K562 (cell line): ENCODE results near the gene SNX4. TPM values are rescaled to one million over a fixed set of nuclear protein-coding genes. Genes with fewer than 3 reads are reported as not detected.

Experiments
- ATAC-seq: fragments of 200-7000 bp; cut with Tn5 transposase; 3 replicates; pipeline ENCODE4 v1.9.1; 2020; ENCODE audit warnings: moderate library complexity
- BruUV-seq: library from RNA; stranded (reverse); fragments of 400-500 nt; replicated peaks from 2 replicates; lab custom pipeline; 2021; lab: Mats Ljungman, UMichigan
- CTCF ChIA-PET: fragments of 300-600 bp; formaldehyde crosslinking; extraction: SDS; loops from one replicate; lab custom pipeline; 2021; ENCODE audit warnings: low intra/inter-chr PET ratio; lab: Yijun Ruan, JAX
- POLR2A ChIA-PET: fragments of 300-600, 350-650 bp; sonication (Branson Sonifier 250); formaldehyde crosslinking; extraction: SDS; loops from one replicate; lab custom pipeline; 2021; ENCODE audit warnings: antibody characterized with exemption, inconsistent platforms; lab: Yijun Ruan, JAX
- DNase-seq, 4 experiments: peaks; one replicate each; pipeline versions ENCODE4 v3.0.0 to v3.0.0-alpha.2; 2011 to 2018; ENCODE audit warnings: low spot score in 3 of 4, mixed read lengths in 3 of 4; ENCODE audit errors: extremely low read depth in 1 of 4
- FAIRE-seq: peaks from 2 replicates; lab custom pipeline; 2011; peaks lifted over from hg19 to GRCh38; lab: Jason Lieb, UNC
- H2AFZ ChIP-seq: 2 replicates; pipeline ENCODE4 v1.6.0; 2011; ENCODE audit warnings: low read depth, low read length, control low read depth, inconsistent platforms
- H3K27ac ChIP-seq: fragments of 200-600 bp; 3 replicates; pipeline ENCODE4 v1.8.0; 2011; ENCODE audit warnings: low read depth, mild to moderate bottlenecking, control low read depth, inconsistent platforms, low read length, moderate library complexity, mixed read lengths; ENCODE audit errors: extremely low read depth
- H3K27me3 ChIP-seq, 2 experiments: fragments of 300-600 bp in 1 of 2; 2 replicates in 1 of 2; 3 replicates in 1 of 2; pipeline versions ENCODE4 v1.6.0 to v1.8.0; 2011; ENCODE audit warnings: inconsistent platforms in 2 of 2, low read length in 2 of 2, mild to moderate bottlenecking in 1 of 2, mixed read lengths in 1 of 2, moderate library complexity in 1 of 2; ENCODE audit not compliant: control insufficient read depth in 2 of 2, insufficient read depth in 2 of 2
- H3K36me3 ChIP-seq: fragments of 300-600 bp; 3 replicates; pipeline ENCODE4 v1.8.0; 2011; ENCODE audit warnings: mild to moderate bottlenecking, low read length, inconsistent platforms; ENCODE audit not compliant: control insufficient read depth, insufficient read depth
- H3K4me1 ChIP-seq, 2 experiments: fragments of 200-600 bp in 1 of 2; replicated peaks in 1 of 2; 2 replicates in 1 of 2; 3 replicates in 1 of 2; pipeline versions ENCODE4 v1.5.1 to v1.8.0; 2011; ENCODE audit warnings: inconsistent platforms in 2 of 2, low read length in 2 of 2, mild to moderate bottlenecking in 1 of 2, mixed read lengths in 1 of 2, moderate library complexity in 1 of 2; ENCODE audit not compliant: control insufficient read depth in 2 of 2, insufficient read depth in 2 of 2
- H3K4me2 ChIP-seq: 2 replicates; pipeline ENCODE4 v1.6.1; 2011; ENCODE audit warnings: low read length, control low read depth, inconsistent platforms, mixed read lengths; ENCODE audit not compliant: insufficient read depth
- H3K4me3 ChIP-seq: fragments of 200-600 bp; sonication (generic), shearing (Covaris generic); 2 replicates; pipeline ENCODE4 v1.5.1; 2016; ENCODE audit warnings: control low read depth, inconsistent platforms
- H3K79me2 ChIP-seq: fragments of 200-600 bp; 3 replicates; pipeline ENCODE4 v1.8.0; 2011; ENCODE audit warnings: low read length, inconsistent platforms; ENCODE audit not compliant: control insufficient read depth, insufficient read depth
- H3K9ac ChIP-seq, 2 experiments: 2 replicates each; pipeline versions ENCODE4 v1.6.0 to v1.6.1; 2011; ENCODE audit warnings: low read depth in 2 of 2, low read length in 2 of 2, control low read depth in 1 of 2, inconsistent platforms in 1 of 2, mild to moderate bottlenecking in 1 of 2, mixed read lengths in 1 of 2; ENCODE audit not compliant: insufficient read depth in 1 of 2
- H3K9me1 ChIP-seq: one replicate; pipeline ENCODE4 v1.6.0; 2011; ENCODE audit warnings: inconsistent platforms, mild to moderate bottlenecking, low read length, moderate library complexity; ENCODE audit not compliant: control insufficient read depth, insufficient read depth
- H3K9me3 ChIP-seq: replicated peaks from 2 replicates; pipeline ENCODE4 v1.5.1; 2011; ENCODE audit warnings: low read depth, low read length, inconsistent platforms; ENCODE audit not compliant: control insufficient read depth, insufficient read depth
- H4K20me1 ChIP-seq: replicated peaks from 2 replicates; pipeline ENCODE4 v1.6.1; 2011; ENCODE audit warnings: low read length, inconsistent platforms, mixed read lengths; ENCODE audit not compliant: control insufficient read depth, insufficient read depth
- ASH1L ChIP-seq: fragments of 450-650 bp; IDR thresholded peaks from 2 replicates; pipeline ENCODE4 v1.6.1; 2018; ENCODE audit warnings: borderline replicate concordance, mild to moderate bottlenecking, low read depth; ENCODE audit not compliant: partially characterized antibody
- CBX2 ChIP-seq: fragments of 200-600 bp; sonication (generic); IDR thresholded peaks from one replicate; pipeline ENCODE4 v1.6.1; 2012; ENCODE audit warnings: mild to moderate bottlenecking, low read length, inconsistent platforms; ENCODE audit not compliant: insufficient read depth, poor library complexity, severe bottlenecking
- HLTF ChIP-seq: fragments of 450-650 bp; IDR thresholded peaks from 2 replicates; pipeline ENCODE4 v1.6.1; 2016
- NR2C1 ChIP-seq, 2 experiments: fragments of 450-650 bp; IDR thresholded peaks; 2 replicates each; pipeline ENCODE4 v1.6.1; 2017; ENCODE audit warnings: mild to moderate bottlenecking in 2 of 2, antibody characterized with exemption in 1 of 2, inconsistent platforms in 1 of 2, missing compliant biosample characterization in 1 of 2, missing genetic modification characterization in 1 of 2
- NR2C2 ChIP-seq, 2 experiments: fragments of 200-800 bp in 1 of 2; sonication (Bioruptor generic) in 1 of 2; sonication (generic) in 1 of 2; formaldehyde crosslinking in 1 of 2; IDR thresholded peaks; 2 replicates each; pipeline versions ENCODE4 v1.6.1 to v1.8.0; 2016 to 2022; ENCODE audit warnings: mild to moderate bottlenecking in 1 of 2, missing compliant biosample characterization in 1 of 2, missing genetic modification characterization in 1 of 2, missing genetic modification reagents in 1 of 2
- PRDM10 ChIP-seq: fragments of 450-650 bp; IDR thresholded peaks from 2 replicates; pipeline ENCODE4 v1.6.1; 2018; ENCODE audit not compliant: partially characterized antibody
- RAD21 ChIP-seq, 2 experiments: fragments of 250-450 bp in 1 of 2; fragments of 450-650 bp in 1 of 2; sonication (Bioruptor Pico) in 1 of 2; formaldehyde crosslinking in 1 of 2; IDR thresholded peaks in 1 of 2; conservative IDR thresholded peaks in 1 of 2; 2 replicates each; pipeline versions ENCODE4 v1.4.0 to v1.8.0; 2020 to 2022; ENCODE audit warnings: mild to moderate bottlenecking in 2 of 2, moderate library complexity in 1 of 2
- RFX7 ChIP-seq: fragments of 250-450 bp; sonication (Bioruptor Pico); IDR thresholded peaks from 2 replicates; pipeline ENCODE4 v1.5.1; 2021; ENCODE audit warnings: mild to moderate bottlenecking
- SMAD1 ChIP-seq: fragments of 150-350 bp; IDR thresholded peaks from 2 replicates; pipeline ENCODE4 v1.6.1; 2014; ENCODE audit warnings: low read length, low read depth; ENCODE audit not compliant: partially characterized antibody
- SMARCA5 ChIP-seq: fragments of 450-650 bp; IDR thresholded peaks from 2 replicates; pipeline ENCODE4 v1.6.1; 2016
- ZNF316 ChIP-seq: fragments of 450-650 bp; IDR thresholded peaks from 2 replicates; pipeline ENCODE4 v1.6.1; 2016
- ZNF696 ChIP-seq: fragments of 250-450 bp; sonication (Bioruptor Pico); conservative IDR thresholded peaks from 2 replicates; pipeline ENCODE4 v1.4.0; 2020; ENCODE audit warnings: mild to moderate bottlenecking, moderate library complexity
- WGBS: fragments of 100-300 bp; shearing (Covaris generic); methylation state at CpG from one replicate; pipeline ENCODE4 v1.1.6; 2016; ENCODE audit warnings: low coverage, mixed read lengths; ENCODE audit not compliant: insufficient coverage; ENCODE audit errors: missing lambda C conversion rate; 5-methylcytosine and 5-hydroxymethylcytosine counted together
- in situ Hi-C: fragments of 300-500 bp; cut with MboI; formaldehyde crosslinking; loops from 4 replicates; pipeline ENCODE4 v1.15.0; 2018; ENCODE audit warnings: inconsistent platforms, mixed read lengths
- intact Hi-C: fragments of 100-400 bp; cut with micrococcal nuclease; formaldehyde crosslinking; loops from 2 replicates; pipeline ENCODE4 v1.14.2; 2022
- polyA plus RNA-seq, 8 experiments: library from polyadenylated mRNA; depleted of rRNA in 4 of 8; stranded (reverse) in 5 of 8; unstranded in 3 of 8; fragments of >200 nt; fragmentation: Nextera tagmentation in 2 of 8; fragmentation: Illumina TruSeq in 1 of 8; extraction: Ambion mirVana in 2 of 8; extraction: Trizol in 1 of 8; gene quantifications; 2 replicates each; pipeline versions ENCODE4 v1.2.1 to v1.2.3, GENCODE V29; 2011 to 2014; ENCODE audit warnings: inconsistent platforms in 1 of 8, missing spikeins in 1 of 8
- total RNA-seq, 7 experiments: library from RNA; depleted of rRNA in 6 of 7; stranded (reverse); fragments of >200 nt in 6 of 7; fragmentation: Illumina TruSeq in 2 of 7; extraction: Trizol in 2 of 7; gene quantifications; 2 replicates each; pipeline versions ENCODE4 v1.2.1 to v1.2.3, GENCODE V29; 2011 to 2021; ENCODE audit warnings: low replicate concordance in 1 of 7

The SNX4 gene
- total and polyA plus RNA-seq, 9 of the 15 experiments (the other 6 are each of a cell fraction or from before 2014, with no cell fraction given) = 11.4 to 40.3 (median 30.0) TPM

GRCh38 chr3:125434582-125435011 is 85.4 kb downstream of the SNX4 start:
- Histone ChIP-seq H3K27me3 (no peaks in the 10 kb centered on the region), H3K9me3 (no peaks in the 10 kb centered on the region), H3K4me1 (peaks cover 34 to 37% of the 10 kb centered on the region in 2 experiments; a peak in 4 of 5 replicates), H3K9me1 (no peaks in the 10 kb centered on the region), H2AFZ (no peak overlapping the region), H3K9ac (no peak overlapping the region), H4K20me1 (no peaks in the 10 kb centered on the region), H3K36me3 (no peaks in the 10 kb centered on the region), H3K79me2 (no peaks in the 10 kb centered on the region), H3K27ac (no peak overlapping the region), H3K4me2 (no peak overlapping the region), H3K4me3 (no peak overlapping the region)
- TF ChIP-seq NR2C2 (CRISPR knock-in tag; IDR thresholded peaks at IDR 0.05) (peak; percentile 78), NR2C2 (tag; IDR thresholded peaks at IDR 0.05) (peak; percentile 84), HLTF (no peak), NR2C1 (IDR thresholded peaks at IDR 0.05) (peak; percentile 95), NR2C1 (tag; IDR thresholded peaks at IDR 0.05) (peak; percentile 93), ASH1L (no peak)
- ChIA-PET CTCF (no interaction called here), POLR2A (no interaction called here)
- DNase-seq (no peak), ATAC-seq (no peak), FAIRE-seq (no peak)
- in situ Hi-C loops (no loop called here), intact Hi-C loops (loop anchor here (5.0 to 10.0 kb wide), 4 partner anchors 50 to 440 kb away; no protein-coding TSS in a partner anchor)
- no TSS peak for BruUV-seq
- 88% methylated on average over 6 of the region's 6 CpGs for WGBS

- BruUV-seq = no TSS peak
- Histone ChIP-seq H3K4me1 (peaks cover 30 to 31% of the 10 kb centered on the region in 2 experiments; a peak in 4 of 5 replicates), H3K27me3 (no peaks in the 10 kb centered on the region), H3K9me1 (no peaks in the 10 kb centered on the region), H3K27ac (peak overlapping the region; percentile 25; the same call in 1 of the 3 replicates), H4K20me1 (no peaks in the 10 kb centered on the region), H3K9ac (peak overlapping the region in 1 of 2 experiments; percentile 12; a peak in 1 of 4 replicates), H2AFZ (no peak overlapping the region; the same call in 1 of the 2 replicates), H3K79me2 (no peaks in the 10 kb centered on the region), H3K4me2 (peak overlapping the region; percentile 72), H3K4me3 (no peak overlapping the region), H3K9me3 (no peaks in the 10 kb centered on the region), H3K36me3 (no peaks in the 10 kb centered on the region)
- ChIA-PET CTCF (no interaction called here), POLR2A (no interaction called here)
- DNase-seq (peak; percentile 17 to 44 (median 19)), FAIRE-seq (peak; percentile 32), ATAC-seq (peak; percentile 60)
- in situ Hi-C loops (no loop called here), intact Hi-C loops (loop anchor here (10.0 kb wide), 3 partner anchors 49 to 439 kb away; no protein-coding TSS in a partner anchor)
- no CpG with 5 or more reads among the region's 6 CpGs for WGBS
- TF ChIP-seq SMAD1 (no peak), ZNF696 (CRISPR knock-in tag) (no peak), CBX2 (no peak), RAD21 (CRISPR knock-in tag; conservative IDR thresholded peaks at IDR 0.05 in 1 of 2, IDR thresholded peaks at IDR 0.05 in 1 of 2) (no peak), RFX7 (CRISPR knock-in tag) (no peak), ZNF316 (peak; percentile 52), SMARCA5 (0 out of 2 replicates have a peak, but pooled peaks have one; percentile 26), PRDM10 (peak; percentile 40)
These were observed 86.4 kb downstream of the SNX4 start for GRCh38 chr3:125433611-125434041.
